ENCODE results near the gene MRPL12. TPM values are rescaled to one million over a fixed set of nuclear protein-coding genes. Genes with fewer than 3 reads are reported as not detected.
A peak's percentile ranks its signal among the peaks of the same experiment; 100 is the strongest.

MRPL12 gene
- total and polyA plus RNA-seq, 7 donors: 93.0 to 558 (median 175) TPM

DNA sequence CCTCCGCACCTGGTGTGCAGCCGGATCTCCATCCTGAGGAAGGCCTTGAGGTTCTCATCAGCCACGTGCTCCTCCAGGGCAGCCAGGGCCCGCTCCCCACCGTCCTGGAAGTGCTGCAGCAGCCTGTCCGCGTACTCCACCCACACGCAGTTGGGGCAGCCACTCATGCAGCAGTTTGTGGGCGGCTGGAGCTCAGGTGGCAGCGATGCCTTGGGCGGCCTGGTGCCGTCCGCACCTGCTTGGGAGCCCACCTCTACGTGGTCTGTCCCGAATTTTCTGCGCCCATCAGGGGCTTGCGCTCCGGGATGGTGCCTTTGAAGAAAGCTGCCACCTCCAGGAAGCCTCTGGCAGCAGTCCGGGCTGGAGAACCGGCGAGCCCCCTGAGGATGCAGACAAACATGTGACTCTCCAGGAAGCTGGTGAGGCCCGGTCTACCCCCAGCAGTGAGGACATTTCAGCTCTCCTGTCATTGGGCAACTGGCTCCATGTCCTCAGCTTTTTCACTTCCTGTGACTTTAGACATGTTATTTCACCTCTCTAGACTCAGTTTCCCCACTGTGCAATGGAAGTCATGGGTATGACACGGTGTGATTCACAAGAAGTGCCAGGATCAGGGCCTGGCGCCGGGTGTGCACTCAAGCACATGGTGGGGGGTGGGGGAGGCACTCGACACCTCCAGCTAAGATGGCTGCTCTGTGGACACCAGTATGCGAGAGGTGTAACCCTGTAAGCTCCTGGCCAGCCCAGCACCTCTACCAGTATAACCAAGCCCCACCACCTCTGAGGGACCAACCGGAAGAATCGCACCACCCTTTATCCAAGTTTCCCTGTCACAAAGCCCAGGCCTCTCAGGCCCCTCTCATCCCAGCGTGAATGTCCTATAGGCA is 37.7 kb upstream of the MRPL12 start:
- peaks cover 11% of the 10 kb centered on the region for H3K4me1 ChIP-seq
- H3K9me3 ChIP-seq: no peaks in the 10 kb centered on the region
- WGBS, 3 donors: 56 to 63% (median 62%) methylated on average over 30 of the region's 30 CpGs
- DNase-seq (no peak), ATAC-seq (peak; percentile 4 to 33 (median 27))
- intact Hi-C loops (cut with DNase I): loop anchor here (2.0 kb wide), 1 partner anchor 29 kb away; the partner anchor contains the start of genes NPLOC4 (in 2 of the 2) and TSPAN10 (in 2 of the 2)
- H3K27me3 ChIP-seq (ENCODE audit: insufficient read depth in 3 of 3, low read length in 2 of 3): no peaks in the 10 kb centered on the region
- peak overlapping the region; percentile 90 for H3K27ac ChIP-seq
- peak overlapping the region; percentile 100 for H3K4me3 ChIP-seq
- TF ChIP-seq, protein P1, sequence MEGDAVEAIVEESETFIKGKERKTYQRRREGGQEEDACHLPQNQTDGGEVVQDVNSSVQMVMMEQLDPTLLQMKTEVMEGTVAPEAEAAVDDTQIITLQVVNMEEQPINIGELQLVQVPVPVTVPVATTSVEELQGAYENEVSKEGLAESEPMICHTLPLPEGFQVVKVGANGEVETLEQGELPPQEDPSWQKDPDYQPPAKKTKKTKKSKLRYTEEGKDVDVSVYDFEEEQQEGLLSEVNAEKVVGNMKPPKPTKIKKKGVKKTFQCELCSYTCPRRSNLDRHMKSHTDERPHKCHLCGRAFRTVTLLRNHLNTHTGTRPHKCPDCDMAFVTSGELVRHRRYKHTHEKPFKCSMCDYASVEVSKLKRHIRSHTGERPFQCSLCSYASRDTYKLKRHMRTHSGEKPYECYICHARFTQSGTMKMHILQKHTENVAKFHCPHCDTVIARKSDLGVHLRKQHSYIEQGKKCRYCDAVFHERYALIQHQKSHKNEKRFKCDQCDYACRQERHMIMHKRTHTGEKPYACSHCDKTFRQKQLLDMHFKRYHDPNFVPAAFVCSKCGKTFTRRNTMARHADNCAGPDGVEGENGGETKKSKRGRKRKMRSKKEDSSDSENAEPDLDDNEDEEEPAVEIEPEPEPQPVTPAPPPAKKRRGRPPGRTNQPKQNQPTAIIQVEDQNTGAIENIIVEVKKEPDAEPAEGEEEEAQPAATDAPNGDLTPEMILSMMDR (IDR thresholded peaks at IDR 0.05): no peak
- H3K36me3 ChIP-seq (ENCODE audit: insufficient read depth in 1 of 2, low read depth in 1 of 2): peaks cover 0 to 37% of the 10 kb centered on the region in 2 donors

DNA sequence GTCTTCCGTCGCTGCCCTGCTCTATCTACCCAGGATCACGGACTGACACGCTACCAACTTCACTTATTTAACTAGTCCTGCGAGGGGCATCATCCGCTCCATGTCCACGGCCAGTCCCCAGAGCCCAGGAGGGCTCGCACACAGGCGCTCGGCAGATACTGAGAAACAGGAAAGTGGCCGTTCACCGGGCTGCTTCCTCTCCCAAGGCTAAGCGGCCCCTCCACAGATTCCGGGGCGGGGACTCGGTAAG is 37.1 kb upstream of the MRPL12 start:
- WGBS, 3 donors: 0 to 1% (median 0%) methylated on average over 16 of the region's 16 CpGs
- intact Hi-C loops (cut with DNase I): loop anchor here (2.0 kb wide), 1 partner anchor 29 kb away; the partner anchor contains the start of genes NPLOC4 (in 2 of the 2) and TSPAN10 (in 2 of the 2)

DNA sequence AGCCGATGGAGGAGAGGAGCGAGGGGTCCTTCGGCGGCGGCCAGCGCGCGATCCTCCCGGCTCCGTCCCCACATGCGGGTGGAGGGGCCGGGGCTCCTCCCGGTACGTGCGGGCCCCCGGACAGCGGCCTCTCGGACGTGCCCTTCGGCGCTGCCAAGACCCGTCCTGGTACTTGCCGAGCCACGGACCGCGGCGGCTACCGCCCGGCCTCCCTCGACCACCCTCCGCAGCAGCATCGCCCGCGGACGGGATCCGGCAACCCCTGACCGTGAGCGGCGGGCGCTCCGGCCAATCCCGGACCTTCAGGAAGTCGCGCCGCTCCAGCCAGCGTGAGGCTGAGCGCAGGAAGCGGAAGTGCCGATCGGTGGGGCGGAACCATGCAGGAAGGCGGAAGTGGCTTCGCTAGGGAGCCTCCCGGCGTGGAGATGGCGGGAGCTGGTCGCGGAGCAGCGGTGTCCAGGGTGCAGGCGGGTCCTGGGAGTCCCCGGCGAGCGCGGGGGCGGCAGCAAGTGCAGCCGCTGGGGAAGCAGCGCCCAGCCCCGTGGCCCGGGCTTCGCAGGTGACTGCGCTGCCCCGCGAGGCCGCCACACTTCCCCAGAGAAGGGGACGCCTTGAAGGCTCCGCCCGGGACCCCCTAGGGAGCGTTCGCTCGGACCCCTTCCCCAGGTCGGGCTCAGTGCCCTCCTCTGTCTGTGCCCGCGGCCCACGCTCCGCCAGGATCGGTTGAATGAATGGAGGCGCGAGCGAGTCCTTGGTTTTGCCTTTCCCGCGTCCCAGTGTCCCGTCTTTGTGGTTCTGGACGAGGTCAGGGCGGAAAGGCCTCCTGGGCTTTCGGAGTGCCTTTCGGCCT is 36.6 kb upstream of the MRPL12 start, which contains the start of the genes CCDC137 and OXLD1:
Gene CCDC137, plus strand, starts transcription at position 396 of the 850 bp plus-strand sequence. Its CDS starts 30 bp downstream, at position 426.
Gene OXLD1, minus strand, starts transcription at position 264 of the 850 bp plus-strand sequence. Its CDS starts 28 bp downstream, at position 236.
- peak; percentile 98 for DNase-seq
- intact Hi-C loops (cut with DNase I): loop anchor here (2.0 kb wide), 1 partner anchor 30 kb away; the partner anchor contains the start of genes NPLOC4 (in 2 of the 2) and TSPAN10 (in 2 of the 2)
- Histone ChIP-seq H3K36me3 (ENCODE audit: insufficient read depth in 1 of 2, low read depth in 1 of 2) (peaks cover 0 to 48% of the 10 kb centered on the region in 2 donors), H3K27me3 (ENCODE audit: insufficient read depth in 3 of 3, low read length in 2 of 3) (no peaks in the 10 kb centered on the region), H3K9me3 (no peaks in the 10 kb centered on the region), H3K4me1 (peaks cover 11% of the 10 kb centered on the region), H3K4me3 (peak within 1 kb of the TSS; percentile 100), H3K27ac (peak within 1 kb of the TSS; percentile 90)
- TF ChIP-seq, protein P1 (IDR thresholded peaks at IDR 0.05): no peak
- peak; percentile 98 to 99 (median 99) for ATAC-seq
- WGBS, 3 donors: 0 to 1% (median 0%) methylated on average over 72 to 96 of the region's 96 CpGs

More for the DNA sequence above, 37.1 kb upstream of the MRPL12 start:
- Histone ChIP-seq H3K9me3 (no peaks in the 10 kb centered on the region), H3K4me1 (peaks cover 11% of the 10 kb centered on the region), H3K4me3 (peak overlapping the region; percentile 100), H3K36me3 (ENCODE audit: insufficient read depth in 1 of 2, low read depth in 1 of 2) (peaks cover 0 to 43% of the 10 kb centered on the region in 2 donors), H3K27me3 (ENCODE audit: insufficient read depth in 3 of 3, low read length in 2 of 3) (no peaks in the 10 kb centered on the region), H3K27ac (peak overlapping the region; percentile 90)
- peak; percentile 3 to 36 (median 21) for ATAC-seq
- TF ChIP-seq, protein P1 (IDR thresholded peaks at IDR 0.05): no peak
- no peak for DNase-seq

DNA sequence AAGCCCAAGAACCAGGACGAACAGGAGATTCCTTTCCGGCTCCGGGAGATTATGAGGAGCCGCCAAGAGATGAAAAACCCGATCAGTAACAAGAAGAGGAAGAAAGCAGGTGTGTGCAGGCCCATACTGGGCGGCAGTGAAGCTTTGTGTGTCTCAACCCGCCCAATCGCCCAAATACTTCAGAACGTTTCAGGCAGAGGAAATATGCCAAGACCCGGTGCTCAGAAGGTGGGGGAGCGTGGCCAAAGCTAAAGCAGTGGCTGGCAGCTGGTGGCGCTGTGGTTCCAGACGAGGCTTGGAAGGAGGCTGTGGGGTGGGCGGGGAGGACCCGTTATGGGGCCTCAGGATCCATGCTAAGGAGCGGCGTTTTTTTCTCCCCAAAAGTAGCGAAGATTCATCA is 35.4 kb upstream of the MRPL12 start:
- Histone ChIP-seq H3K4me3 (peak overlapping the region; percentile 100), H3K36me3 (ENCODE audit: insufficient read depth in 1 of 2, low read depth in 1 of 2) (peaks cover 0 to 60% of the 10 kb centered on the region in 2 donors)

More for the DNA sequence above, 35.4 kb upstream of the MRPL12 start:
- Histone ChIP-seq H3K9me3 (no peaks in the 10 kb centered on the region), H3K4me1 (peaks cover 11% of the 10 kb centered on the region), H3K27ac (no peak overlapping the region), H3K27me3 (ENCODE audit: insufficient read depth in 3 of 3, low read length in 2 of 3) (no peaks in the 10 kb centered on the region)
- DNase-seq (no peak), ATAC-seq (no peak)
- TF ChIP-seq, protein P1 (IDR thresholded peaks at IDR 0.05): no peak
- intact Hi-C loops (cut with DNase I): loop anchor here (2.0 kb wide), 1 partner anchor 31 kb away; the partner anchor contains the start of genes NPLOC4 (in 2 of the 2) and TSPAN10 (in 2 of the 2)
- WGBS, 3 donors: 77 to 81% (median 79%) methylated on average over 17 to 18 of the region's 18 CpGs

Measured in psoas muscle (tissue), 8 donors.